ENCODE measurements around the gene ZNF407.

Gene ZNF407

GRCh38 chr18:74982946-74983635, 385.4 kb downstream of the ZNF407 start:
- no peak for TF ChIP-seq CTCF (conservative IDR thresholded peaks at IDR 0.05)
- H3K27ac ChIP-seq, result no peak overlapping the region

- no peak for TF ChIP-seq CTCF (conservative IDR thresholded peaks at IDR 0.05)
- H3K27ac ChIP-seq, result no peak overlapping the region
Observed at GRCh38 chr18:74989134-74989533, 391.5 kb downstream of the ZNF407 start.

GRCh38 chr18:74990563-74991081, 393.0 kb downstream of the ZNF407 start:
- no peak overlapping the region for H3K27ac ChIP-seq
- TF ChIP-seq CTCF (conservative IDR thresholded peaks at IDR 0.05), result no peak

GRCh38 chr18:74994502-74995418, 397.1 kb downstream of the ZNF407 start:
- no peak overlapping the region for H3K27ac ChIP-seq
- no peak for TF ChIP-seq CTCF (conservative IDR thresholded peaks at IDR 0.05)

- H3K27ac ChIP-seq, result no peak overlapping the region
- no peak for TF ChIP-seq CTCF (conservative IDR thresholded peaks at IDR 0.05)
Observed at GRCh38 chr18:74995419-74995736, 397.7 kb downstream of the ZNF407 start.

GRCh38 chr18:74996055-74996454, 398.4 kb downstream of the ZNF407 start:
- no peak overlapping the region for H3K27ac ChIP-seq
- no peak for TF ChIP-seq CTCF (conservative IDR thresholded peaks at IDR 0.05)

GRCh38 chr18:74996996-74997395, 399.3 kb downstream of the ZNF407 start:
- TF ChIP-seq CTCF (conservative IDR thresholded peaks at IDR 0.05), result no peak
- H3K27ac ChIP-seq, result no peak overlapping the region
